SK-N-SH treated with all-trans-retinoic acid at 6 μM for 48 hours (cell line): ENCODE measurements around the gene CPT1C.

ENCODE experiments used
- ATAC-seq: fragments of 200-7000 bp; cut with Tn5 transposase; 3 replicates; pipeline ENCODE4 v1.9.1; 2020; ENCODE audit warnings: mild to moderate bottlenecking, moderate library complexity
- ARNTL ChIP-seq: fragments of 450-650 bp; formaldehyde crosslinking; IDR thresholded peaks from 2 replicates; pipeline ENCODE4 v1.5.0; 2020; ENCODE audit warnings: low read depth, mild to moderate bottlenecking, moderate library complexity, borderline replicate concordance
- CREB5 ChIP-seq: fragments of 250-450 bp; sonication (Bioruptor Pico); IDR thresholded peaks from 2 replicates; pipeline ENCODE4 v1.5.1; 2020; ENCODE audit warnings: low read depth, mild to moderate bottlenecking, moderate library complexity
- CSDC2 ChIP-seq: fragments of 250-450 bp; sonication (Bioruptor Pico); IDR thresholded peaks from 2 replicates; pipeline ENCODE4 v1.5.0; 2020; ENCODE audit warnings: mild to moderate bottlenecking, moderate library complexity
- CSRNP3 ChIP-seq: fragments of 250-450 bp; sonication (Bioruptor Pico); IDR thresholded peaks from 2 replicates; pipeline ENCODE4 v1.5.1; 2021; ENCODE audit warnings: mild to moderate bottlenecking, moderate library complexity
- ESRRG ChIP-seq: fragments of 250-450 bp; sonication (Bioruptor Pico); IDR thresholded peaks from 2 replicates; pipeline ENCODE4 v1.6.1; 2021; ENCODE audit warnings: mild to moderate bottlenecking
- GLIS3 ChIP-seq: fragments of 250-450 bp; sonication (Bioruptor Pico); IDR thresholded peaks from 2 replicates; pipeline ENCODE4 v1.5.0; 2020; ENCODE audit warnings: mild to moderate bottlenecking, moderate library complexity
- ISL1 ChIP-seq: fragments of 250-450 bp; sonication (Bioruptor Pico); IDR thresholded peaks from 2 replicates; pipeline ENCODE4 v2.1.2; 2022; ENCODE audit warnings: mild to moderate bottlenecking, moderate library complexity
- OSR1 ChIP-seq: fragments of 250-450 bp; sonication (Bioruptor Pico); IDR thresholded peaks from 2 replicates; pipeline ENCODE4 v1.8.0; 2022; ENCODE audit warnings: moderate library complexity, mild to moderate bottlenecking, inconsistent platforms
- PATZ1 ChIP-seq: fragments of 250-450 bp; sonication (Bioruptor Pico); IDR thresholded peaks from 2 replicates; pipeline ENCODE4 v1.8.0; 2020; ENCODE audit warnings: mild to moderate bottlenecking, moderate library complexity, borderline replicate concordance
- POU6F1 ChIP-seq: fragments of 250-450 bp; sonication (Bioruptor Pico); IDR thresholded peaks from 2 replicates; pipeline ENCODE4 v1.8.0; 2021; ENCODE audit warnings: low read depth, mild to moderate bottlenecking, moderate library complexity, borderline replicate concordance
- PPARA ChIP-seq: fragments of 250-450 bp; sonication (Bioruptor Pico); IDR thresholded peaks from 2 replicates; pipeline ENCODE4 v1.5.0; 2020; ENCODE audit warnings: mild to moderate bottlenecking, borderline replicate concordance
- RARB ChIP-seq: fragments of 250-450 bp; sonication (Bioruptor Pico); IDR thresholded peaks from 2 replicates; pipeline ENCODE4 v1.8.0; 2021; ENCODE audit warnings: mild to moderate bottlenecking, moderate library complexity
- SNAI2 ChIP-seq: fragments of 250-450 bp; sonication (Bioruptor Pico); IDR thresholded peaks from 2 replicates; pipeline ENCODE4 v1.5.0; 2020; ENCODE audit warnings: mild to moderate bottlenecking, moderate library complexity
- TCF4 ChIP-seq: fragments of 250-450 bp; sonication (Bioruptor Pico); IDR thresholded peaks from 2 replicates; pipeline ENCODE4 v1.8.0; 2021; ENCODE audit warnings: mild to moderate bottlenecking, moderate library complexity, borderline replicate concordance
- TSHZ2 ChIP-seq: fragments of 250-450 bp; sonication (Bioruptor Pico); IDR thresholded peaks from 2 replicates; pipeline ENCODE4 v1.5.0; 2020; ENCODE audit warnings: mild to moderate bottlenecking, moderate library complexity
- ZC3H10 ChIP-seq: fragments of 250-450 bp; sonication (Bioruptor Pico); IDR thresholded peaks from 2 replicates; pipeline ENCODE4 v1.5.1; 2021; ENCODE audit warnings: mild to moderate bottlenecking, moderate library complexity
- ZFP3 ChIP-seq: fragments of 250-450 bp; sonication (Bioruptor Pico); IDR thresholded peaks from 2 replicates; pipeline ENCODE4 v1.5.0; 2020; ENCODE audit warnings: mild to moderate bottlenecking, moderate library complexity
- ZFP30 ChIP-seq: fragments of 450-650 bp; formaldehyde crosslinking; IDR thresholded peaks from 2 replicates; pipeline ENCODE4 v1.5.0; 2022; ENCODE audit warnings: mild to moderate bottlenecking, moderate library complexity
- ZNF565 ChIP-seq: fragments of 450-650 bp; formaldehyde crosslinking; conservative IDR thresholded peaks from 2 replicates; pipeline ENCODE4 v1.5.0; 2020; ENCODE audit warnings: low read depth, mild to moderate bottlenecking, moderate library complexity
- ZNF70 ChIP-seq: fragments of 450-650 bp; formaldehyde crosslinking; IDR thresholded peaks from 2 replicates; pipeline ENCODE4 v1.5.0; 2020; ENCODE audit warnings: mild to moderate bottlenecking, moderate library complexity
- ZNF8 ChIP-seq: fragments of 450-650 bp; formaldehyde crosslinking; IDR thresholded peaks from 2 replicates; pipeline ENCODE4 v1.5.0; 2020; ENCODE audit warnings: mild to moderate bottlenecking, moderate library complexity

CPT1C gene

GRCh38 chr19:49658139-49658517 lies 32.8 kb upstream of the CPT1C start:
- TF ChIP-seq ZFP3 (CRISPR knock-in tag) (no peak), ZFP30 (CRISPR knock-in tag) (no peak), ZNF565 (CRISPR knock-in tag) (no peak), ZNF70 (CRISPR knock-in tag) (no peak), ARNTL (CRISPR knock-in tag) (no peak), POU6F1 (no peak), ESRRG (CRISPR knock-in tag) (no peak), CSRNP3 (CRISPR knock-in tag) (no peak), ZNF8 (no peak), OSR1 (CRISPR knock-in tag) (no peak), CSDC2 (CRISPR knock-in tag) (no peak), PATZ1 (CRISPR knock-in tag) (no peak), TSHZ2 (CRISPR knock-in tag) (no peak), SNAI2 (no peak), GLIS3 (CRISPR knock-in tag) (no peak), ISL1 (CRISPR knock-in tag) (no peak), TCF4 (CRISPR knock-in tag) (no peak), RARB (CRISPR knock-in tag) (no peak)
- TF ChIP-seq, all 23 proteins: peak for 0
- ATAC-seq: no peak

- no peak for ATAC-seq
- no peak for TF ChIP-seq CSDC2 (CRISPR knock-in tag)
- TF ChIP-seq ISL1 (CRISPR knock-in tag): no peak
- no peak for TF ChIP-seq ZNF565 (CRISPR knock-in tag)
- TF ChIP-seq, all 23 proteins: peak for 0
Measured at GRCh38 chr19:49658566-49659442, 32.1 kb upstream of the CPT1C start.

GRCh38 chr19:49660338-49660961 lies 30.5 kb upstream of the CPT1C start:
- no peak for ATAC-seq
- TF ChIP-seq POU6F1: no peak
- no peak for TF ChIP-seq ZC3H10 (CRISPR knock-in tag)
- no peak for TF ChIP-seq ZFP3 (CRISPR knock-in tag)
- no peak for TF ChIP-seq CREB5 (CRISPR knock-in tag)
- no peak for TF ChIP-seq CSRNP3 (CRISPR knock-in tag)
- no peak for TF ChIP-seq ZNF565 (CRISPR knock-in tag)
- TF ChIP-seq ZNF70 (CRISPR knock-in tag): no peak
- no peak for TF ChIP-seq ZNF8
- TF ChIP-seq ISL1 (CRISPR knock-in tag): no peak
- no peak for TF ChIP-seq OSR1 (CRISPR knock-in tag)
- TF ChIP-seq ESRRG (CRISPR knock-in tag): no peak
- no peak for TF ChIP-seq GLIS3 (CRISPR knock-in tag)
- TF ChIP-seq TCF4 (CRISPR knock-in tag): no peak
- no peak for TF ChIP-seq PPARA
- TF ChIP-seq SNAI2: no peak
